Sigmoid colon (tissue), 7 donors: ENCODE results near the gene FYN. TPM values are rescaled to one million over a fixed set of nuclear protein-coding genes. Genes with fewer than 3 reads are reported as not detected.

Source experiments
- DNase-seq: peaks from one replicate; pipeline ENCODE4 v3.0.0-alpha.2; 2019
- H3K27ac ChIP-seq, 4 donors: fragments of 200-600 bp; sonication (generic); one replicate each; pipeline ENCODE4 v1.5.1; 2016 to 2019; ENCODE audit warnings: mild to moderate bottlenecking in 1 of 4
- H3K27me3 ChIP-seq, 3 donors: fragments of 200-600 bp; sonication (generic); one replicate each; pipeline ENCODE4 v1.5.1; 2019; ENCODE audit warnings: mild to moderate bottlenecking in 1 of 3
- H3K36me3 ChIP-seq, 4 donors: fragments of 200-600 bp; sonication (generic); one replicate each; pipeline ENCODE4 v1.5.1; 2016 to 2019
- H3K4me1 ChIP-seq, 4 donors: fragments of 200-600 bp; sonication (generic); one replicate each; pipeline ENCODE4 v1.5.1; 2017 to 2019
- H3K4me3 ChIP-seq, 4 donors: fragments of 200-600 bp; sonication (generic); one replicate each; pipeline ENCODE4 v1.5.1; 2017 to 2019; ENCODE audit warnings: mild to moderate bottlenecking in 2 of 4, moderate library complexity in 1 of 4
- H3K9me3 ChIP-seq, 4 donors: fragments of 200-600 bp in 3 of 4; sonication (generic) in 3 of 4; one replicate each; pipeline versions ENCODE4 v1.5.1 to v1.6.1; 2013 to 2019
- EP300 ChIP-seq, 4 donors: sonication (generic); formaldehyde crosslinking; IDR thresholded peaks; one replicate each; pipeline ENCODE4 v1.6.1; 2017; ENCODE audit warnings: antibody characterized with exemption in 4 of 4
- POLR2A ChIP-seq, 2 donors: fragments of 450-650 bp; IDR thresholded peaks; one replicate each; pipeline ENCODE4 v1.6.1; 2016; ENCODE audit warnings: antibody characterized with exemption in 2 of 2, mild to moderate bottlenecking in 2 of 2, moderate library complexity in 2 of 2
- POLR2AphosphoS5 ChIP-seq, 4 donors: sonication (generic); formaldehyde crosslinking; IDR thresholded peaks; one replicate each; pipeline ENCODE4 v1.6.1; 2017; ENCODE audit warnings: antibody characterized with exemption in 4 of 4
- WGBS, 2 donors: extraction: QIAGEN DNeasy Blood & Tissue Kit; methylation state at CpG; one replicate each; pipeline ENCODE4 v1.1.7; 2013; 5-methylcytosine and 5-hydroxymethylcytosine counted together
- intact Hi-C: fragments of 100-400 bp; cut with DNase I; formaldehyde crosslinking; loops from one replicate; pipeline ENCODE4 v1.15.1; 2023
- polyA plus RNA-seq, 3 donors: library from polyadenylated mRNA; stranded (reverse); fragments of 200-250 nt; gene quantifications; one replicate each; pipeline ENCODE4 v1.2.3, GENCODE V29; 2013
- total RNA-seq, 4 donors: library from RNA; depleted of rRNA; stranded (reverse); fragments of >200 nt; gene quantifications; one replicate each; pipeline ENCODE4 v1.1.0, GENCODE V29; 2016
- TF ChIP-seq, protein P1 (sequence below), 4 experiments: fragments of 450-650 bp in 3 of 4; fragments of 200-600 bp in 1 of 4; IDR thresholded peaks; one replicate each; pipeline ENCODE4 v1.5.1; 2016 to 2019; ENCODE audit warnings: antibody characterized with exemption in 4 of 4, mild to moderate bottlenecking in 3 of 4, moderate library complexity in 2 of 4
- donor health status: healthy with polysubstance abuse.
- donor health status: Bipolar disorder and iron deficiency.
- donor health status: healthy.

Gene FYN
- total and polyA plus RNA-seq, 7 donors: 2.3 to 81.4 (median 56.9) TPM

- H3K27me3 ChIP-seq: no peaks in the 10 kb centered on the region
- peak; percentile 83 for DNase-seq
- peak overlapping the region; percentile 67 to 97 (median 84) for H3K4me3 ChIP-seq
- peak overlapping the region; percentile 78 to 91 (median 84) for H3K27ac ChIP-seq
- TF ChIP-seq EP300 (IDR thresholded peaks at IDR 0.05): no peak
- TF ChIP-seq, protein P1, sequence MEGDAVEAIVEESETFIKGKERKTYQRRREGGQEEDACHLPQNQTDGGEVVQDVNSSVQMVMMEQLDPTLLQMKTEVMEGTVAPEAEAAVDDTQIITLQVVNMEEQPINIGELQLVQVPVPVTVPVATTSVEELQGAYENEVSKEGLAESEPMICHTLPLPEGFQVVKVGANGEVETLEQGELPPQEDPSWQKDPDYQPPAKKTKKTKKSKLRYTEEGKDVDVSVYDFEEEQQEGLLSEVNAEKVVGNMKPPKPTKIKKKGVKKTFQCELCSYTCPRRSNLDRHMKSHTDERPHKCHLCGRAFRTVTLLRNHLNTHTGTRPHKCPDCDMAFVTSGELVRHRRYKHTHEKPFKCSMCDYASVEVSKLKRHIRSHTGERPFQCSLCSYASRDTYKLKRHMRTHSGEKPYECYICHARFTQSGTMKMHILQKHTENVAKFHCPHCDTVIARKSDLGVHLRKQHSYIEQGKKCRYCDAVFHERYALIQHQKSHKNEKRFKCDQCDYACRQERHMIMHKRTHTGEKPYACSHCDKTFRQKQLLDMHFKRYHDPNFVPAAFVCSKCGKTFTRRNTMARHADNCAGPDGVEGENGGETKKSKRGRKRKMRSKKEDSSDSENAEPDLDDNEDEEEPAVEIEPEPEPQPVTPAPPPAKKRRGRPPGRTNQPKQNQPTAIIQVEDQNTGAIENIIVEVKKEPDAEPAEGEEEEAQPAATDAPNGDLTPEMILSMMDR (IDR thresholded peaks at IDR 0.05): peak in 1 of 4 experiments; percentile 29
- TF ChIP-seq POLR2AphosphoS5 (IDR thresholded peaks at IDR 0.05): peak in 1 of 4 donors; percentile 14
- no peaks in the 10 kb centered on the region for H3K36me3 ChIP-seq
- 0 to 2% methylated on average over 83 of the region's 83 CpGs for WGBS, 2 donors
- intact Hi-C loops: loop anchor here (1.0 to 5.0 kb wide), 5 partner anchors 70 to 170 kb away; no protein-coding TSS in a partner anchor
- H3K9me3 ChIP-seq: no peaks in the 10 kb centered on the region
- peaks cover 0 to 29% (median 13%) of the 10 kb centered on the region in 4 donors for H3K4me1 ChIP-seq
Measured at GRCh38 chr6:111872401-111873177, 663 bp downstream of the FYN start.

- intact Hi-C loops: loop anchor here (2.0 to 5.0 kb wide), 4 partner anchors 70 to 170 kb away; no protein-coding TSS in a partner anchor
- H3K4me3 ChIP-seq: peak overlapping the region; percentile 67 to 97 (median 84)
- DNase-seq: peak; percentile 72
- H3K36me3 ChIP-seq: no peaks in the 10 kb centered on the region
- H3K27me3 ChIP-seq: no peaks in the 10 kb centered on the region
- WGBS, 2 donors: 2% methylated on average over 13 of the region's 13 CpGs
- H3K9me3 ChIP-seq: no peaks in the 10 kb centered on the region
- peaks cover 0 to 29% (median 13%) of the 10 kb centered on the region in 4 donors for H3K4me1 ChIP-seq
- no peak for TF ChIP-seq EP300 (IDR thresholded peaks at IDR 0.05)
- TF ChIP-seq POLR2AphosphoS5 (IDR thresholded peaks at IDR 0.05): peak in 2 of 4 donors; percentile 16 to 25
- H3K27ac ChIP-seq: peak overlapping the region; percentile 78 to 91 (median 84)
Measured at GRCh38 chr6:111871725-111872400, 1.4 kb downstream of the FYN start.

- no peak for DNase-seq
- WGBS, 2 donors: 22 to 35% methylated on average over 3 of the region's 3 CpGs
- Histone ChIP-seq H3K27me3 (no peaks in the 10 kb centered on the region), H3K27ac (peak overlapping the region; percentile 78 to 91 (median 84)), H3K36me3 (no peaks in the 10 kb centered on the region), H3K4me1 (peaks cover 0 to 34% (median 16%) of the 10 kb centered on the region in 4 donors), H3K4me3 (peak overlapping the region in 3 of 4 donors; percentile 79 to 97 (median 89)), H3K9me3 (no peaks in the 10 kb centered on the region)
- intact Hi-C loops: loop anchor here (5.0 kb wide), 3 partner anchors 69 to 171 kb away; no protein-coding TSS in a partner anchor
- no peak for TF ChIP-seq POLR2A (IDR thresholded peaks at IDR 0.05)
- TF ChIP-seq, protein P1 (IDR thresholded peaks at IDR 0.05): no peak
- TF ChIP-seq EP300 (IDR thresholded peaks at IDR 0.05): no peak
- no peak for TF ChIP-seq POLR2AphosphoS5 (IDR thresholded peaks at IDR 0.05)
Measured at GRCh38 chr6:111871207-111871606, 2.0 kb downstream of the FYN start.

GRCh38 chr6:111870742-111871064 lies 2.5 kb downstream of the FYN start:
- H3K4me3 ChIP-seq: peak overlapping the region in 1 of 4 donors; percentile 89
- H3K9me3 ChIP-seq: no peaks in the 10 kb centered on the region
- H3K36me3 ChIP-seq: no peaks in the 10 kb centered on the region
- no peak for TF ChIP-seq EP300 (IDR thresholded peaks at IDR 0.05)
- TF ChIP-seq POLR2A (IDR thresholded peaks at IDR 0.05): no peak
- TF ChIP-seq, protein P1 (IDR thresholded peaks at IDR 0.05): no peak
- TF ChIP-seq POLR2AphosphoS5 (IDR thresholded peaks at IDR 0.05): no peak
- intact Hi-C loops: loop anchor here (5.0 kb wide), 3 partner anchors 68 to 172 kb away; no protein-coding TSS in a partner anchor
- DNase-seq: no peak
- H3K4me1 ChIP-seq: peaks cover 0 to 36% (median 18%) of the 10 kb centered on the region in 4 donors
- no peaks in the 10 kb centered on the region for H3K27me3 ChIP-seq
- peak overlapping the region in 2 of 4 donors; percentile 78 to 82 for H3K27ac ChIP-seq
- 6 to 34% methylated on average over 4 of the region's 4 CpGs for WGBS, 2 donors
